RWPE1 (cell line): ENCODE measurements around the gene NOS1AP.

ENCODE experiments used
- CTCF ChIA-PET: fragments of 350-600 bp; sonication (Branson Sonifier 250); formaldehyde crosslinking; extraction: SDS; loops from one replicate; lab custom pipeline; 2021; lab: Yijun Ruan, JAX
- POLR2A ChIA-PET: fragments of 400-600 bp; formaldehyde crosslinking; extraction: SDS; loops from one replicate; lab custom pipeline; 2020; ENCODE audit warnings: antibody characterized with exemption; ENCODE audit not compliant: low non-redundant PET; lab: Yijun Ruan, JAX
- DNase-seq: peaks from one replicate; pipeline ENCODE4 v3.0.0; 2012; ENCODE audit warnings: low spot score
- H3K27ac ChIP-seq: fragments of 450-650 bp; 2 replicates; pipeline ENCODE4 v1.5.1; 2017
- CTCF ChIP-seq: fragments of 450-650 bp; conservative IDR thresholded peaks from 2 replicates; pipeline ENCODE4 v1.5.1; 2017; ENCODE audit warnings: low read depth, mild to moderate bottlenecking

NOS1AP gene

GRCh38 chr1:162384601-162385279, 315.2 kb downstream of the NOS1AP start:
- H3K27ac ChIP-seq = no peak overlapping the region
- TF ChIP-seq CTCF = no peak
- CTCF ChIA-PET = no interaction called here
- no peak for DNase-seq
- POLR2A ChIA-PET = no interaction called here

GRCh38 chr1:162385280-162385623, 315.8 kb downstream of the NOS1AP start:
- CTCF ChIA-PET = no interaction called here
- no peak for DNase-seq
- POLR2A ChIA-PET = no interaction called here
- no peak overlapping the region for H3K27ac ChIP-seq
- TF ChIP-seq CTCF = no peak

GRCh38 chr1:162385702-162386101, 316.2 kb downstream of the NOS1AP start:
- no peak for DNase-seq
- POLR2A ChIA-PET = no interaction called here
- no peak overlapping the region for H3K27ac ChIP-seq
- CTCF ChIA-PET = no interaction called here
- TF ChIP-seq CTCF = no peak

- no peak for TF ChIP-seq CTCF
- ChIA-PET CTCF (no interaction called here), POLR2A (no interaction called here)
- DNase-seq = no peak
- no peak overlapping the region for H3K27ac ChIP-seq
Observed at GRCh38 chr1:162386292-162387225, 317.1 kb downstream of the NOS1AP start.

GRCh38 chr1:162387226-162388082, 318.0 kb downstream of the NOS1AP start:
- ChIA-PET POLR2A (no interaction called here), CTCF (no interaction called here)
- TF ChIP-seq CTCF = no peak
- DNase-seq = no peak
- H3K27ac ChIP-seq = no peak overlapping the region

GRCh38 chr1:162388083-162388594, 318.6 kb downstream of the NOS1AP start:
- no peak overlapping the region for H3K27ac ChIP-seq
- POLR2A ChIA-PET = no interaction called here
- CTCF ChIA-PET = no interaction called here
- DNase-seq = no peak
- TF ChIP-seq CTCF = no peak
